Sigmoid colon (tissue), 7 donors: Measurements from ENCODE around the gene TENM4. TPM values are rescaled to one million over a fixed set of nuclear protein-coding genes. Genes with fewer than 3 reads are reported as not detected.

Source experiments
- DNase-seq: peaks from one replicate; pipeline ENCODE4 v3.0.0-alpha.2; 2019
- H3K27ac ChIP-seq, 4 donors: fragments of 200-600 bp; sonication (generic); one replicate each; pipeline ENCODE4 v1.5.1; 2016 to 2019; ENCODE audit warnings: mild to moderate bottlenecking in 1 of 4
- H3K27me3 ChIP-seq, 3 donors: fragments of 200-600 bp; sonication (generic); one replicate each; pipeline ENCODE4 v1.5.1; 2019; ENCODE audit warnings: mild to moderate bottlenecking in 1 of 3
- H3K36me3 ChIP-seq, 4 donors: fragments of 200-600 bp; sonication (generic); one replicate each; pipeline ENCODE4 v1.5.1; 2016 to 2019
- H3K4me1 ChIP-seq, 4 donors: fragments of 200-600 bp; sonication (generic); one replicate each; pipeline ENCODE4 v1.5.1; 2017 to 2019
- H3K4me3 ChIP-seq, 4 donors: fragments of 200-600 bp; sonication (generic); one replicate each; pipeline ENCODE4 v1.5.1; 2017 to 2019; ENCODE audit warnings: mild to moderate bottlenecking in 2 of 4, moderate library complexity in 1 of 4
- H3K9me3 ChIP-seq, 4 donors: fragments of 200-600 bp in 3 of 4; sonication (generic) in 3 of 4; one replicate each; pipeline versions ENCODE4 v1.5.1 to v1.6.1; 2013 to 2019
- EP300 ChIP-seq, 4 donors: sonication (generic); formaldehyde crosslinking; IDR thresholded peaks; one replicate each; pipeline ENCODE4 v1.6.1; 2017; ENCODE audit warnings: antibody characterized with exemption in 4 of 4
- POLR2A ChIP-seq, 2 donors: fragments of 450-650 bp; IDR thresholded peaks; one replicate each; pipeline ENCODE4 v1.6.1; 2016; ENCODE audit warnings: antibody characterized with exemption in 2 of 2, mild to moderate bottlenecking in 2 of 2, moderate library complexity in 2 of 2
- POLR2AphosphoS5 ChIP-seq, 4 donors: sonication (generic); formaldehyde crosslinking; IDR thresholded peaks; one replicate each; pipeline ENCODE4 v1.6.1; 2017; ENCODE audit warnings: antibody characterized with exemption in 4 of 4
- WGBS, 2 donors: extraction: QIAGEN DNeasy Blood & Tissue Kit; methylation state at CpG; one replicate each; pipeline ENCODE4 v1.1.7; 2013; 5-methylcytosine and 5-hydroxymethylcytosine counted together
- intact Hi-C: fragments of 100-400 bp; cut with DNase I; formaldehyde crosslinking; loops from one replicate; pipeline ENCODE4 v1.15.1; 2023
- polyA plus RNA-seq, 3 donors: library from polyadenylated mRNA; stranded (reverse); fragments of 200-250 nt; gene quantifications; one replicate each; pipeline ENCODE4 v1.2.3, GENCODE V29; 2013
- total RNA-seq, 4 donors: library from RNA; depleted of rRNA; stranded (reverse); fragments of >200 nt; gene quantifications; one replicate each; pipeline ENCODE4 v1.1.0, GENCODE V29; 2016
- TF ChIP-seq, protein P1 (sequence below), 4 experiments: fragments of 450-650 bp in 3 of 4; fragments of 200-600 bp in 1 of 4; IDR thresholded peaks; one replicate each; pipeline ENCODE4 v1.5.1; 2016 to 2019; ENCODE audit warnings: antibody characterized with exemption in 4 of 4, mild to moderate bottlenecking in 3 of 4, moderate library complexity in 2 of 4
- donor health status: healthy with polysubstance abuse.
- donor health status: Bipolar disorder and iron deficiency.
- donor health status: healthy.

Gene TENM4
- total and polyA plus RNA-seq, 7 donors = 0.23 to 14.6 (median 1.9) TPM; not detected in 1

DNA sequence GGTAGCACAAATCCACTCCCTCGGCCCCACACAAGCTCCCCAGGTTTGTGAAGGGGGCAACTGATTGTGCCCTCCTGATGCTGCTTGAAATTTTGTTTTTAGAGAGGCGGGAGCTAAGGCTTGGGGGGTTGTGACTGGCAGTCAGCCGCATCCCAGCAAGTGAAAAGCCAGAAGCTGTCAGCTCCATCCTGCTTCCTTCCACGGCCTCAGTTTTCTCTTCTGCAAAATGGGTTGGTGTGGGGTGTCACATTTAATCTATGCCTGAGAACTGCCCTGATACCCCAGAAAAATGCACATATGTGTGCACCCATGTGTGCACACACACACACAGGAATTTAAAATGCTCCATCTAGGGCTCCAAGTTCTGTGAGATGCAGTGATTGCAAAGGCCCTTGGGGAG is 358.6 kb downstream of the TENM4 start:
- intact Hi-C loops = no loop called here

GRCh38 chr11:79081471-79082031 is 359.3 kb downstream of the TENM4 start:
- WGBS, 2 donors = 79 to 87% methylated on average over 7 of the region's 7 CpGs
- DNase-seq = no peak
- H3K4me1 ChIP-seq = peaks cover 3 to 43% (median 35%) of the 10 kb centered on the region in 4 donors
- TF ChIP-seq POLR2A (IDR thresholded peaks at IDR 0.05) = no peak
- TF ChIP-seq EP300 (IDR thresholded peaks at IDR 0.05) = no peak
- TF ChIP-seq, protein P1, sequence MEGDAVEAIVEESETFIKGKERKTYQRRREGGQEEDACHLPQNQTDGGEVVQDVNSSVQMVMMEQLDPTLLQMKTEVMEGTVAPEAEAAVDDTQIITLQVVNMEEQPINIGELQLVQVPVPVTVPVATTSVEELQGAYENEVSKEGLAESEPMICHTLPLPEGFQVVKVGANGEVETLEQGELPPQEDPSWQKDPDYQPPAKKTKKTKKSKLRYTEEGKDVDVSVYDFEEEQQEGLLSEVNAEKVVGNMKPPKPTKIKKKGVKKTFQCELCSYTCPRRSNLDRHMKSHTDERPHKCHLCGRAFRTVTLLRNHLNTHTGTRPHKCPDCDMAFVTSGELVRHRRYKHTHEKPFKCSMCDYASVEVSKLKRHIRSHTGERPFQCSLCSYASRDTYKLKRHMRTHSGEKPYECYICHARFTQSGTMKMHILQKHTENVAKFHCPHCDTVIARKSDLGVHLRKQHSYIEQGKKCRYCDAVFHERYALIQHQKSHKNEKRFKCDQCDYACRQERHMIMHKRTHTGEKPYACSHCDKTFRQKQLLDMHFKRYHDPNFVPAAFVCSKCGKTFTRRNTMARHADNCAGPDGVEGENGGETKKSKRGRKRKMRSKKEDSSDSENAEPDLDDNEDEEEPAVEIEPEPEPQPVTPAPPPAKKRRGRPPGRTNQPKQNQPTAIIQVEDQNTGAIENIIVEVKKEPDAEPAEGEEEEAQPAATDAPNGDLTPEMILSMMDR (IDR thresholded peaks at IDR 0.05) = no peak
- TF ChIP-seq POLR2AphosphoS5 (IDR thresholded peaks at IDR 0.05) = no peak
- H3K4me3 ChIP-seq = no peak overlapping the region
- H3K36me3 ChIP-seq = no peaks in the 10 kb centered on the region
- H3K27me3 ChIP-seq = no peaks in the 10 kb centered on the region
- no peaks in the 10 kb centered on the region for H3K9me3 ChIP-seq
- no peak overlapping the region for H3K27ac ChIP-seq
- intact Hi-C loops = no loop called here

More for the DNA sequence above, 358.6 kb downstream of the TENM4 start:
- no peaks in the 10 kb centered on the region for H3K36me3 ChIP-seq
- H3K4me3 ChIP-seq = no peak overlapping the region
- DNase-seq = no peak
- no peak overlapping the region for H3K27ac ChIP-seq
- peaks cover 2 to 43% (median 36%) of the 10 kb centered on the region in 4 donors for H3K4me1 ChIP-seq
- WGBS, 2 donors = 85 to 90% methylated on average over 4 of the region's 4 CpGs
- no peak for TF ChIP-seq POLR2AphosphoS5 (IDR thresholded peaks at IDR 0.05)
- no peak for TF ChIP-seq POLR2A (IDR thresholded peaks at IDR 0.05)
- TF ChIP-seq, protein P1 (IDR thresholded peaks at IDR 0.05) = no peak
- no peak for TF ChIP-seq EP300 (IDR thresholded peaks at IDR 0.05)
- H3K27me3 ChIP-seq = no peaks in the 10 kb centered on the region
- H3K9me3 ChIP-seq = no peaks in the 10 kb centered on the region

DNA sequence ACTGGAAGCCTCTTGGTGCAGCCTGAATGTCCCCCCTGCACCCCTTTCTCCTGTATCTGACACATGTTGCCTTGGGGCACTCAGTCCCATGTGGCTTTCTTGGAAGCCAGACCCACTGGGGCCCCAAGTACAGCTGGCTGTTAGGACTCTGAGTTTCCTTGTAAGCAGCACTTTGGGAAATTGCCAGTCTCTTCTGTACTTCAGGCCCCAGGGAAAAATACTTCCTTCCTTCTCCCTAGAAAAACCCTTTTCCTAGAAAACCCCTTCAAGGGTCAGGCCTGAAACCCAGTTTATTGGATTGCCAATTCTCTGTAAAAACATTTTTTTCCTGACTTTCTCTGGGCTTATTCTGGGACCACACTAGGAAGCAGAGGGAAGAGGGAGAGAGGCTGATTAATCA is 360.3 kb downstream of the TENM4 start:
- intact Hi-C loops = no loop called here
- TF ChIP-seq POLR2A (IDR thresholded peaks at IDR 0.05) (no peak), POLR2AphosphoS5 (IDR thresholded peaks at IDR 0.05) (no peak), EP300 (IDR thresholded peaks at IDR 0.05) (no peak)
- TF ChIP-seq, protein P1 (IDR thresholded peaks at IDR 0.05) = no peak
- no peak overlapping the region for H3K4me3 ChIP-seq

GRCh38 chr11:79078999-79079398 is 361.8 kb downstream of the TENM4 start:
- Histone ChIP-seq H3K9me3 (no peaks in the 10 kb centered on the region), H3K27me3 (no peaks in the 10 kb centered on the region), H3K4me3 (no peak overlapping the region), H3K36me3 (no peaks in the 10 kb centered on the region), H3K27ac (peak overlapping the region in 1 of 4 donors; percentile 54), H3K4me1 (peaks cover 3 to 37% (median 29%) of the 10 kb centered on the region in 4 donors)
- intact Hi-C loops = loop anchor here (5.0 to 10.0 kb wide), 3 partner anchors 134 to 432 kb away; no protein-coding TSS in a partner anchor
- WGBS, 2 donors = 76 to 90% methylated on average over 7 of the region's 7 CpGs
- TF ChIP-seq, protein P1 (IDR thresholded peaks at IDR 0.05) = no peak
- DNase-seq = no peak

More for the DNA sequence above, 360.3 kb downstream of the TENM4 start:
- H3K4me1 ChIP-seq = peaks cover 3 to 37% (median 29%) of the 10 kb centered on the region in 4 donors
- H3K27me3 ChIP-seq = no peaks in the 10 kb centered on the region
- H3K9me3 ChIP-seq = no peaks in the 10 kb centered on the region
- DNase-seq = no peak
- H3K27ac ChIP-seq = no peak overlapping the region
- no peaks in the 10 kb centered on the region for H3K36me3 ChIP-seq

- intact Hi-C loops = loop anchor here (5.0 to 10.0 kb wide), 3 partner anchors 134 to 431 kb away; no protein-coding TSS in a partner anchor
- no peaks in the 10 kb centered on the region for H3K27me3 ChIP-seq
- no peak for DNase-seq
These were observed 362.4 kb downstream of the TENM4 start for GRCh38 chr11:79078456-79078855.

More at GRCh38 chr11:79078456-79078855, 362.4 kb downstream of the TENM4 start:
- H3K36me3 ChIP-seq = no peaks in the 10 kb centered on the region
- 70 to 85% methylated on average over 2 of the region's 2 CpGs for WGBS, 2 donors
- TF ChIP-seq EP300 (IDR thresholded peaks at IDR 0.05) (no peak), POLR2A (IDR thresholded peaks at IDR 0.05) (no peak), POLR2AphosphoS5 (IDR thresholded peaks at IDR 0.05) (no peak)
- TF ChIP-seq, protein P1 (IDR thresholded peaks at IDR 0.05) = no peak
- no peaks in the 10 kb centered on the region for H3K9me3 ChIP-seq
- H3K4me3 ChIP-seq = no peak overlapping the region
- H3K27ac ChIP-seq = peak overlapping the region in 1 of 4 donors; percentile 54
- peaks cover 3 to 35% (median 28%) of the 10 kb centered on the region in 4 donors for H3K4me1 ChIP-seq
